Measurements from ENCODE around the gene GBP6.

GBP6 gene

GRCh38 chr1:89378001-89378400 is 14.1 kb downstream of the GBP6 start:
- TF ChIP-seq, protein P1, sequence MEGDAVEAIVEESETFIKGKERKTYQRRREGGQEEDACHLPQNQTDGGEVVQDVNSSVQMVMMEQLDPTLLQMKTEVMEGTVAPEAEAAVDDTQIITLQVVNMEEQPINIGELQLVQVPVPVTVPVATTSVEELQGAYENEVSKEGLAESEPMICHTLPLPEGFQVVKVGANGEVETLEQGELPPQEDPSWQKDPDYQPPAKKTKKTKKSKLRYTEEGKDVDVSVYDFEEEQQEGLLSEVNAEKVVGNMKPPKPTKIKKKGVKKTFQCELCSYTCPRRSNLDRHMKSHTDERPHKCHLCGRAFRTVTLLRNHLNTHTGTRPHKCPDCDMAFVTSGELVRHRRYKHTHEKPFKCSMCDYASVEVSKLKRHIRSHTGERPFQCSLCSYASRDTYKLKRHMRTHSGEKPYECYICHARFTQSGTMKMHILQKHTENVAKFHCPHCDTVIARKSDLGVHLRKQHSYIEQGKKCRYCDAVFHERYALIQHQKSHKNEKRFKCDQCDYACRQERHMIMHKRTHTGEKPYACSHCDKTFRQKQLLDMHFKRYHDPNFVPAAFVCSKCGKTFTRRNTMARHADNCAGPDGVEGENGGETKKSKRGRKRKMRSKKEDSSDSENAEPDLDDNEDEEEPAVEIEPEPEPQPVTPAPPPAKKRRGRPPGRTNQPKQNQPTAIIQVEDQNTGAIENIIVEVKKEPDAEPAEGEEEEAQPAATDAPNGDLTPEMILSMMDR (IDR thresholded peaks at IDR 0.05): no peak
- no peaks in the 10 kb centered on the region for H3K36me3 Mint-ChIP-seq (ENCODE audit: low read depth)
- peaks cover 2% of the 10 kb centered on the region for H3K27me3 Mint-ChIP-seq (ENCODE audit: low read depth, poor library complexity)
- no peak for DNase-seq
- H3K4me1 Mint-ChIP-seq: no peaks in the 10 kb centered on the region
- H3K9me3 Mint-ChIP-seq: no peaks in the 10 kb centered on the region
- H3K4me3 Mint-ChIP-seq: no peak overlapping the region
- H3K27ac Mint-ChIP-seq: no peak overlapping the region

- Mint-ChIP-seq H3K9me3 (no peaks in the 10 kb centered on the region), H3K4me1 (no peaks in the 10 kb centered on the region), H3K4me3 (no peak overlapping the region), H3K36me3 (ENCODE audit: low read depth) (no peaks in the 10 kb centered on the region), H3K27me3 (ENCODE audit: low read depth, poor library complexity) (peaks cover 3% of the 10 kb centered on the region), H3K27ac (no peak overlapping the region)
- no peak for DNase-seq
- TF ChIP-seq, protein P1 (IDR thresholded peaks at IDR 0.05): no peak
These were observed 17.8 kb downstream of the GBP6 start for GRCh38 chr1:89381618-89382017.

GRCh38 chr1:89382479-89382878 is 18.6 kb downstream of the GBP6 start:
- no peak for DNase-seq

DNA sequence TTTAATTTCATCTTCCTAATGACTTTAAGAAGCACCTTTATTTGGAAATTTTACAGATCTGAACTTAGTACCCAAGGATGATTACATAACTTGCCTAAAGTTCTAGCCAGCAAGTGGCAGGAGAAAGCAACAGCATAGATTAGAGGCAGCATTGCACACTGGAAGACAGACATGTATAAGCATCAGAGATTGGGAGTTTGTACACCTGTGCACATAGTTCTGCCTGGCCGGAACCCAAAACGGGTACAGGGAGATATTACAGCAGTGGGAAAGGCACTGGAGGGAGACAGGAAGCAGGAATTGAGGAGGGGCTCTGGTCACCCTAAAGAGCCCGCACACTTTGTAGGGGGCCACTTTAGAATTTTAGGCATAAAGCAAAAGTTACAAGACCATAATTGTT is 19.3 kb downstream of the GBP6 start:
- Mint-ChIP-seq H3K4me1 (no peaks in the 10 kb centered on the region), H3K27me3 (ENCODE audit: low read depth, poor library complexity) (peaks cover 3% of the 10 kb centered on the region), H3K36me3 (ENCODE audit: low read depth) (no peaks in the 10 kb centered on the region), H3K4me3 (no peak overlapping the region), H3K9me3 (no peaks in the 10 kb centered on the region), H3K27ac (no peak overlapping the region)
- TF ChIP-seq, protein P1 (IDR thresholded peaks at IDR 0.05): no peak
- DNase-seq: no peak

More at GRCh38 chr1:89382479-89382878, 18.6 kb downstream of the GBP6 start:
- Mint-ChIP-seq H3K27me3 (ENCODE audit: low read depth, poor library complexity) (peaks cover 3% of the 10 kb centered on the region), H3K27ac (no peak overlapping the region), H3K4me3 (no peak overlapping the region), H3K4me1 (no peaks in the 10 kb centered on the region), H3K36me3 (ENCODE audit: low read depth) (no peaks in the 10 kb centered on the region), H3K9me3 (no peaks in the 10 kb centered on the region)
- TF ChIP-seq, protein P1 (IDR thresholded peaks at IDR 0.05): no peak

- TF ChIP-seq, protein P1 (IDR thresholded peaks at IDR 0.05): no peak
- Mint-ChIP-seq H3K9me3 (no peaks in the 10 kb centered on the region), H3K27ac (no peak overlapping the region), H3K27me3 (ENCODE audit: low read depth, poor library complexity) (peaks cover under 1% of the 10 kb centered on the region), H3K36me3 (ENCODE audit: low read depth) (no peaks in the 10 kb centered on the region), H3K4me1 (no peaks in the 10 kb centered on the region), H3K4me3 (no peak overlapping the region)
- DNase-seq: no peak
These were observed 26.8 kb downstream of the GBP6 start for GRCh38 chr1:89390707-89391106.

GRCh38 chr1:89391686-89392085 is 27.8 kb downstream of the GBP6 start:
- no peak for DNase-seq
- Mint-ChIP-seq H3K27me3 (ENCODE audit: low read depth, poor library complexity) (no peaks in the 10 kb centered on the region), H3K27ac (no peak overlapping the region), H3K4me3 (no peak overlapping the region), H3K4me1 (no peaks in the 10 kb centered on the region), H3K9me3 (no peaks in the 10 kb centered on the region), H3K36me3 (ENCODE audit: low read depth) (no peaks in the 10 kb centered on the region)
- TF ChIP-seq, protein P1 (IDR thresholded peaks at IDR 0.05): no peak

Measured in nephron progenitor cell (in vitro differentiated cells).